GM19240 (cell line): ENCODE results near the gene NNMT.

ENCODE experiments used
- DNase-seq: peaks from one replicate; pipeline ENCODE4 v3.0.0; 2011; ENCODE audit warnings: low spot score; ENCODE audit not compliant: insufficient read length

The NNMT gene

DNA sequence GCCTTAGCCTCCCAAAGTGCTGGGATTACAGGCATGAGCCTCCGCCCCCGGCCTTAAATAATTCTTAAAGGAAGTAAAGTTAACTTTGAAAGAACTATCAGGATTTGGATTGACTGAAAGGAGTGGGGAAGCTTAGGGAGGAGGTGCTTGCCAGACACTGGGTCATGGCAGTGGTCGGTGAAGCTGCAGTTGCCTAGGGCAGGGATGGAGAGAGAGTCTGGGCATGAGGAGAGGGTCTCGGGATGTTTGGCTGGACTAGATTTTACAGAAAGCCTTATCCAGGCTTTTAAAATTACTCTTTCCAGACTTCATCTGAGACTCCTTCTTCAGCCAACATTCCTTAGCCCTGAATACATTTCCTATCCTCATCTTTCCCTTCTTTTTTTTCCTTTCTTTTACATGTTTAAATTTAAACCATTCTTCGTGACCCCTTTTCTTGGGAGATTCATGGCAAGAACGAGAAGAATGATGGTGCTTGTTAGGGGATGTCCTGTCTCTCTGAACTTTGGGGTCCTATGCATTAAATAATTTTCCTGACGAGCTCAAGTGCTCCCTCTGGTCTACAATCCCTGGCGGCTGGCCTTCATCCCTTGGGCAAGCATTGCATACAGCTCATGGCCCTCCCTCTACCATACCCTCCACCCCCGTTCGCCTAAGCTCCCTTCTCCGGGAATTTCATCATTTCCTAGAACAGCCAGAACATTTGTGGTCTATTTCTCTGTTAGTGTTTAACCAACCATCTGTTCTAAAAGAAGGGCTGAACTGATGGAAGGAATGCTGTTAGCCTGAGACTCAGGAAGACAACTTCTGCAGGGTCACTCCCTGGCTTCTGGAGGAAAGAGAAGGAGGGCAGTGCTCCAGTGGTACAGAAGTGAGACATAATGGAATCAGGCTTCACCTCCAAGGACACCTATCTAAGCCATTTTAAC lies at the start of gene NNMT:
Gene NNMT, plus strand, starts transcription at position 724 of the 929 bp plus-strand sequence. Its CDS starts 158 bp downstream, at position 882.
- no peak for DNase-seq

DNA sequence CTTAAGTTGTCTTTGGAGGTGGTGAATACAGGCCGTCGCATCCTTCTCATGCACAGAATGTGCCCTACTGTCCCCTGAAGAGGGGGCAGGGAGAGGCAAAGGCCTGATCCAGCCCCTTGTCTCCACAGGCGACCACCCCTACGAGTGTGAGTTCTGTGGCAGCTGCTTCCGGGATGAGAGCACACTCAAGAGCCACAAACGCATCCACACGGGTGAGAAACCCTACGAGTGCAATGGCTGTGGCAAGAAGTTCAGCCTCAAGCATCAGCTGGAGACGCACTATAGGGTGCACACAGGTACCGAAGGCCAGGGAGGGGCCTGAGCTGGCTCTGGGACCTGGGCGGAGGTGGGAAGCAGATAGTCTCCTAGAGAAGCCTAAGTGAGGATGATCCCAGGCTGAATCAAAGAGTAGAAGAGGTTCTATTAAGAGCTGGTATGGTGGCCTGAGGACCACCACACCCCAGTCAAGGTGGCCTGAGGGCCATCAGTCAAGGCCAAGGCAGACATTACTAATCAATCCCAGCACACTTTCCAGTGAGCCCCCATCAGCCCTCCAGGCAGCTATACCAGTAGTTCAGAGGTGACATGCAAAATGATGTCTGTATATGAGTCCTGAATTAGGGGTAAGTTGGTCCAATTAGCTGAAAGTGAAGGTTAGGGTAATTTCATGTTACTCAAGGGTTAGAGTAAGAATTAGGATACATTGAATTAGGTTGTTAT lies 49.0 kb upstream of the NNMT start:
- DNase-seq, result no peak

DNA sequence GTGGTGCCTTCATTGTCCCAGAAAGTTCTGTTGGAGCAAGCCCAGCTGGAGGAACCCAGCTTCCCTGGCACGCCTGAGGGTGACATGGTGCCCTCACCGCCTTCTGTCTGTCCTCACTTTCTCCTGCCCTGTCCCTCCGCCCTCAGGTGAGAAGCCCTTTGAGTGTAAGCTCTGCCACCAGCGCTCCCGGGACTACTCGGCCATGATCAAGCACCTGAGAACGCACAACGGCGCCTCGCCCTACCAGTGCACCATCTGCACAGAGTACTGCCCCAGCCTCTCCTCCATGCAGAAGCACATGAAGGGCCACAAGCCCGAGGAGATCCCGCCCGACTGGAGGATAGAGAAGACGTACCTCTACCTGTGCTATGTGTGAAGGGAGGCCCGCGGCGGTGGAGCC lies 46.0 kb upstream of the NNMT start:
- DNase-seq, result no peak

DNA sequence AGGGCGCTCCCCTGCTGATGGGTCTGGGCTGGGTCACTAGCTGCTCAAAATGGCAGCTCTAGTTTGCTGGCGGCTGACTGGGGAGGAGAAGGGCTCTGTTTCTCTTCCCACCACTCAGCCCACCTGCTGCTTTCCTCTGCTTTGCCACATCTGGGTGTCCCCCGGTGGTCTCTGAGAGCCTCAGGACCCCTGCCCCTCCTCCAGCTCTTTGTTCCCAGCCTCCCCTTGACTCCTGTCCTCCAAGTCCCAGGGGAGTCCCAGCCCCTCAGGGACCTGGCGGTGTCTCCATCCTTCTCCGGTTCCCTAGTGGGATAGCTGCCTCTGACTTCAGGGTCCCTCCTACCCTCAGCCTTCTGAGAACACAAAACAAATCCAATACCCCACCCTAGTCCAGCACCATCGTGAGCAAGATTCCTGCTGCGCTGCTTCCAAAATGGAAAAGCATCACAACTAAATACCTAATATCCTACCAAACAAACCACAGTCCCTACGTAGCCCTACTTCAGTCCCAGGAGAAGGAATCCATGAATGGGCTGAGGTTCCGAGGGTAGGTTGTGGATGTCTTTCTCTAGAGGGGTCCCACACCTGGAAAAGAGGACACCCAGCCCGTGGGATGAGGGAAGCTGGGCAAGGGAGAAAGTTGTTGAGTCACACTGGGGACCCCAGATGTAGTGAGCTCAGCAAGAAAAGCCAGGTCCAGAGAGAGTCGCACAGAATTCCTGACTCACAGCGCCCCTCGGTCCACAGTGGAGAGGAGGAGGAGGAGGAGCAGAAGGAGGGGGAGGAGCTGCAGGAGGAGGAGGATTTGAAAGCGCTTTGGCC lies 45.0 kb upstream of the NNMT start:
- no peak for DNase-seq

DNA sequence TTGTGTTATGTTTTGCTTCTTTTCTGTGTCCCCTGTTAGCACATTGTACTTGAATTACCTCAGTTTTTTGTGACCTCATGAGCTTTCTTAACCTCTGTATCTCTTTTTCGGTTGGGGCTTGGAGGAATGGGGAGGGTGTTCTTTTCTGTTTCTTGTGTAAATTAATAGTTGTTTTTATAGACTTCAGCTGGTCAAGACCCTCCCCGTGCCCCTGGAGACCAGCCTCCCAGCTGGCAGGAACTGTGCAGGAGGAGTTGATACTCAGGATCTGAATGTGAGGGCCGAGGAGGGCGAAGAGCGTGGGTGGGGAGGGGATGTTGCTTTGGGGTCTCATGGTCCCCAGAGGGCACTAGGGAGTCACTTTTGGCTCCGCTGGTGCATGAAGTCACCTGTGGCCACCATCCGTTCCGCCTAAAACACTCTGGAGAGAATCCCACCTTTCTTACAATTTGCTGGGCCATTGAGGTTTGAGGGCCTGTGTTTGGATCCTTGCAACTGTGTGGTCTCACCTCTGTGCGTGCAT lies 44.3 kb upstream of the NNMT start:
- DNase-seq, result no peak

DNA sequence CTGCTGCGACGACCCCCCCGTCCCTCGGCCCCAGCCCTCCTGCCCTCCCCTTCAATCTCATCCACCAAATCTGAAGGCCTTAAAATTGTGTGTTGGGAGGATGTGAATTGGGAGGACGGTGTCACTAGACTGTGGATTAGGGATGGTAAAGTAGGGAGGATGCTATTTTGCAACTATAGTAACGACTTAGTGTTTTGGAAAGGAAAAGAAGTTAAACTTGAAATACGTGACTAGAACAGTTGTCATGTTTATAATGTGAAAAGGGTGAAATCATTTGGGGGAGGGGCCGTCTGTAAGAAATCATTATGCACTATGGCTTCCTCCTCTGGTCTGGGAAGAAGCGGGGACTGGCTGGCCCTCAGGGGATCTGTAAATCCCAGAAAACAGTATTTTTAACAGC lies 43.4 kb upstream of the NNMT start:
- DNase-seq, result no peak

DNA sequence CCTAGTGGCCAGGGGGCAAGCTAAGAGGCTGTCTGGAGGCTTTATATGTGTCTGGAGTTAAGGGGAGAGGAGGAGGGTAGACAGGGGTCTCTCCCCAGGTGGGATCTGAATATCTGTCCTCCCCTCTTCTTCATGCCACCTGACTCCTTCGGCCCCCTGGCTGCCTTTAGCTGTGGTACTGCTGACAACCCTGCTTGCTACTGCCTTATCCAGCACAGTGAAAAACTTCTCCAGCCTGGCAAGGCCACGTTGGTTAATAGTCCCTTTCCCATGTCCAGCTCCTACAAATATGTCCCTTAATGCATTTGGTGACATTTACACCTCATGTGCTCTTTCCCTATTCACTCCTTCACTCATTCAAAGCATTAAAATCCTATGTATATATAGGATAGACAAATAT lies 42.4 kb upstream of the NNMT start:
- DNase-seq, result no peak

DNA sequence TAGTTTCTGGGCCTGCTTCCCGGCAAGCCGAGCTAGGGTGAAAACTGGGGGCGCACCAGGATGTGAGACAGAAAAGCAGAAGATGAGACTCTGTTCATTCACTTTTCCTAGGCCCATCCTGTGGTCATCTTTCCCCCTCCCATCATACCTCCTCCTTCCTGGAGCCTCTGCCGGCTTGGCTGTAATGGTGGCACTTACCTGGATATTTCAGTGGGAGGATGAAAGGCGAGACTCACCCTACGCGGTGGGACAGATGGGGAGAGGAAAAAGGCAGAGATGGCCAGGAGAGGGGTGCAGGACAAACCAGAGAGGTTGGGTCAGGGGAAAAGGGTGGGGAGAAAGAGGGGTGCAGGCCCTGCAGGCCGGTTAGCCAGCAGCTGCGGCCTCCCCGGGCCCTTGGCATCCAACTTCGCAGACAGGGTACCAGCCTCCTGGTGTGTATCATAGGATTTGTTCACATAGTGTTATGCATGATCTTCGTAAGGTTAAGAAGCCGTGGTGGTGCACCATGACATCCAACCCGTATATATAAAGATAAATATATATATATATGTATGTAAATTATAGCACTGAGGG lies 41.5 kb upstream of the NNMT start:
- no peak for DNase-seq

DNA sequence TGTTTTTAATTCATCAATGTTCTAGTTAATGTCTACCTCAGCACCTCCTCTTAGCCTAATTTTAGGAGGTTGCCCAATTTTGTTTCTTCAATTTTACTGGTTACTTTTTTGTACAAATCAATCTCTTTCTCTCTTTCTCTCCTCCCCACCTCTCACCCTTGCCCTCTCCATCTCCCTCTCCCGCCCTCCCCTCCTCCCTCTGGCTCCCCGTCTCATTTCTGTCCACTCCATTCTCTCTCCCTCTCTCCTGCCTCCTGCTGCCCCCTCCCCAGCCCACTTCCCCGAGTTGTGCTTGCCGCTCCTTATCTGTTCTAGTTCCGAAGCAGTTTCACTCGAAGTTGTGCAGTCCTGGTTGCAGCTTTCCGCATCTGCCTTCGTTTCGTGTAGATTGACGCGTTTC lies 40.9 kb upstream of the NNMT start:
- no peak for DNase-seq

DNA sequence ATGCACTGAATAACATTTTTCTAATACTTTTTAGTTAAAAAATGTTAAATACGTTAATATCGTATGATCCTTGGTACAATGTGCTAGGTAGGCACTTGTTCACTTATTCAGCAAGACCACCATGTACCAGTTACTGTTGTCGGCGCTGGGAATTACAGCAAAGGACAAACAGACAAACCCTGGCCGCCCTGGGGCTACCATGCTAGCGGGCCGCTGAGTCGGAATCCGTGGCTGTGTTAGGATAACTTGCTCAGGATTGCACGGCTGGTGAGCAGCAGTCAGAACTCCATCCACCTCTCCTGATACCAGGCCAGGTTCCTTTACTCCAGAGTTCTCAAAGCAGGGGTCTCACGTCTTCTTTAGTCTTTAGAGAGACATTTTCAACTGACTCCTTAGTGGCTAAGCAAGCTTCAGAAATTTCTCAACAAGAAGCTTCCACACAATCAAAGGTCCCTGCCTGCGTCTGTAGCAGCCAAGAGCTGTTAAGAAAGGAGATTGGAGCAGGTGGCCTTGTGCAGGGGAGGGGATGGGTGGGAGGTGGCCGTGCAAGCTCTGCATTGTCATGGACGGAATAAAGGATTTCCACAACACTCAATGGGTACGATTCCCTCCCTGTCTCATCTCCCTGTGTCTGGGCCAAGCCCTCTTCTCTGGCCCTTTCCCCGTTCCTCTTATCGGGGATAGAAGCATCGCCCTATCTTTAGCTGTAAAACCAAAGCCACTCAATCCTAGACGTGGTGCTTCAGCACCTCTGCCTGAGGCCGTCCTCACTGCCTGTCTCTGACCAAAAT lies 39.8 kb upstream of the NNMT start:
- DNase-seq, result no peak

DNA sequence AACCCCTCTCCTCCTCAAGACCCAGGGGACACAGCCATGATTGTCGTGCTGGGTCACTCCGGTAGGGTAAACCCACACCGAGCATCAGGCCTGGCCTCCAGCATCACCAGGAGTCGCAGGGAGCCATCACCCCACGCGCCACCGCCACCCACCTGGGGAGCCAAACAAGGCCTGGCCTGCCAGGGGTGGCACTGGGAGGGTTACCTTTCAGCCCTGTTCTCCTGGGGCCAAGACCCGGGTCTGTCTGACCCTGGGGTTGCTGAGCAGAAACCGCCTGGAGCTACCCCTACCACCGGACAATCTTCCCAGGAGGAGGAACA lies 39.3 kb upstream of the NNMT start:
- DNase-seq, result no peak

DNA sequence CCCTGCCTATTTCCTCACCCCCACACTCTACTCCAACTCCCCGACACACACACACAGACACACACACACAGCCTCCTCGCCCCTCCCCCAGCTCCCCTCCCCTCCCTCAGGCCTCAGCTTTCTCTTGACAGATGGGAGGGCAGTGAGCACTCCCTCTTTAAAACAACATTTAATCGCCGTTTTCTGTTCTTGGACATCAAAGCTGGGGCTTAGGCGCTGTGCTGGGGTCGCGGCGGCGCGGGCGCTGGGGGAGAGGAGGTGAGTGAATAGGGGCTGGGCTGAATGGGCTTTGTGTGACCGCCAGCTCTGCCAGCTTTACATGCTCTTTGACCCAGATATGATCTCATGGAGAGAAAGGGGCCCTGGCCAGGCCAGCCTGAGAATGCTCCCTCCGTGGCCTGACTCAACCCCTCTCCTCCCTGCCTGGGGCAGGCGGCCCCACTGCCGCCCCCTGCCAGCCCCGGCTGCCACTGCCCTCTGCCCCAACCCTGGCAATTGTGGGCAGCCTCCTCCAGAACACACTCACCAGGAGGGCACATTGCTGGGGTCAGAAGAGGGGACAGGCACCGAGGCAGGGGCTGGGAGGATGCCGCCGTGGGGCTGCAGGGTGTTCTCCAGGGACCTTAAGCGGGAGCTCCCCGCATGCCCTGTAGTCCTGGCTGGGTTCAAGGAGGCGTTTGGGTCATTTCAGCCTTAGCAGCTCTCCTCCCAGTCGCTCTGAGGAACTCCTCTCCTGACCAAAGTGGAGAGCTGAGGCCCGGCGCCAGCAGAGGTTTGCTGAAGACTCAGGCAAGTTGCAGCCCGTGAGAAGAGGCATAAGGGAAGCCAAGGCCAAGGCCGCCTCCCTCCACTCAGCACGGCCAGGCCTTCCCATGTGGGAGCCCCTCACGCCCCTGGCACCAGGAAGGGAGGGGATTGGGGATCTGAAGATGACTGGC lies 38.3 kb upstream of the NNMT start:
- no peak for DNase-seq

DNA sequence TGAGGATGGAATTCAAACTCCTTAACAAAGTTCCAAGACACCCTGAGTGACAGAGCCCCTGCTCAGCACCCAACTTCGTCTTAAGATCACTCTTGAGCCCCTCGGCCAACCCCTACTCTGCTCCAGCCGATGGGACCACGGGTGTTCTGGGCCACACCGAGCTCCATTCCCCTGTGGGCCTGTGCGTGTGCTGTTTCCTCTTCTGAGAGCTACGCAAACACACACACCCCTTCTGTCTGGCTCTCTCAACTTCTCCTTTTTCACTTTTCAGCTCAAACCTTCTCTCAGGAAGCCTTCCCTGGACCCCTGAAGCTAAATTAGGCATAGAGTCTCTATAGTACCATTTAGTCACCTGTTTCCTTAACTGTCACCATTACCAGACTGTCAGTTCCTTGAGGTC lies 37.5 kb upstream of the NNMT start:
- DNase-seq, result no peak

DNA sequence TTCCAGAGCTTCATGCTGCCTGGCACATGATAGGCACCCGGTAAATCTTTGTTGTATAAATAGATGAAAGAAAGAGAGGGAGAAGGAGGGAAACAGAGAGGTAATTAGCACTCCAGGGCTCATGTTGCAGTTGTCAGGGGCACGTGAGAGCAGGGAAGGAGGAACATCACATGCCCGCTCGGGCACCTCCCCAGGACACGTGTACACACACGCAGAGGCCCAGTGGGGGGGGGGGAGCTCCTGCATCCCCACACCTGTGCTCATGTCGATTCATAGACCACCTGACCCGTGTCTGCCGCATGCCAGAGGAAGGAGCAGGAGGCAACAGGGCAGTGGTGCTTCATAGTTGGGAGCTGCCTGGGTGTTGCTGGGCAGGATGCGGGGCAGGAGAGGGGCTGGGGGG lies 37.1 kb upstream of the NNMT start:
- DNase-seq, result no peak

DNA sequence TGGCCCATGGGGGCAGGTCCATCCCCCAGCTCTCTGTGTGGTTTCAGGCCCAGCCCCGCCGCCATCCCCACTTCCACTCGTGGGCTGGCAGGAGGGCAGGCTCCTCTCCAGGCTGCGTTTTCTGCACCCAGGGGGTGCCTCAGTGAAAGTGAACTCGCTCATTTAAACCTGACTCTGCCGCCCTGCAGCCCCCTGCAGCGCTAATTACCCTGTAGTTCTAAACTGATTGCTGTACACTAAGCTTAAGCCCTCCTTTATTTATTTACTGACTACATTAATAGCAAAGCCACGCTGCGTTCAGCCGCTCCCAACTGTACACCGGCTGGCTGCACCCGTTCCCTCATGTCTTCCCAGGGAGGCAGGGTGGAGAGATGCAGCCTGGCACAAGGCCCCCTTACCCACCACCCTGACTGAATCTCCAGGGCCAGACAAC lies 36.6 kb upstream of the NNMT start:
- DNase-seq, result no peak

DNA sequence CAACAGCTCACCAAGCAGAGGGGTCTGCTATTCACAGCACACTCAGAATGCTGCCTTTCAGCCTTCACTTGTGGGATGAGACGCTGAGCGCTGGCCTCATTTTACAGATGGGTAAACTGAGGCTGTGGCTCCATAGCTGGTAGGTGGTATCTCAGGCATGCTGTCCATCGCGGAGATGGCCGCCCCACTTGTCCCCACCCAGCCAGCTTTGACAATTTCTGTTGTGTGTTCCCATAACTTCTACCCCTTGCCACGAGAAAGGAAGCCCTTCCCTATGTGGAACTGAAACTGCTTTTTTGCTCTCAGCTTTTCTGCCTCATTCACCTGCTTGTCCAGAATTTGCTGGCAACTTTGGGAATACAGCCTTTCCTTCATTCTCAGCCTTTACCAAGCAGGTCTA lies 36.1 kb upstream of the NNMT start:
- no peak for DNase-seq

DNA sequence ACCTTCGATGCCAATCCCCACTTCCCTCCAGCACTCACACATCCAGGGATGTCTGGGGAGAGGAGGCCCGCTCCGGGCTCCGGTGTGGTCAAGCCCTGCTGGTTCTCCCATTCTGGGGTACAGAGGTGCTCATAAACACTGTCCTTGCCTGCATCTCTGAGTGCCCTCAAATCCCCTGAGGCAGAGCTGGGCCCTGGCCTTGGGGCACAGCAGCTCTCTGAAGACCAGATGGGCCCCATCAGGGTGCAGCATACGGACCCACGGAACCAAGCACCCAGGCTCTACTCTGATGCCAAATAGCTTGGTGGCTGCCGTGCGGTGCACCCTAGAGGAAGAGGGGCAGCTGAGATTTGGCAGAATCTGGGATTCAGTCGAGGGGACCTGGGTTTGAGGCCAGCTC lies 35.7 kb upstream of the NNMT start:
- no peak for DNase-seq

DNA sequence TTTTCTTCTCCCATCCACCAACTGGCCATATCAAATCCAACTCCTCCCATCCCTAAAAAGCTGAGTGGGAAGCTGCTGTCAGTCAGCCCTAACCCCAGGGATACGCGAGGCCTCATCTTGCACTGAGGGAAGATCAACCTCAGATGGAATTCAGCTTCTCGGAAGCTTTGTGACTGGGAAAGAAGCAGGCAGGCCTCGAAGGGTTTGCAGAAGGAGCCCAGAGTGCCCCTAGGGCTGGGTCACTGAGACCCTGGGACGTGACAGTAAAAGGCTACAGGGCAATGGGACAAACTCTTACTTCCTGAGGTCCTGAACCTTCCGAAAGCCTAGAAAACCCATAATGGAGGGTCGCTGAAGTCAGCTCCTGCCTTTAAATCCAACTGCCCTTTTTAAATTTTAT lies 34.4 kb upstream of the NNMT start:
- DNase-seq, result no peak

DNA sequence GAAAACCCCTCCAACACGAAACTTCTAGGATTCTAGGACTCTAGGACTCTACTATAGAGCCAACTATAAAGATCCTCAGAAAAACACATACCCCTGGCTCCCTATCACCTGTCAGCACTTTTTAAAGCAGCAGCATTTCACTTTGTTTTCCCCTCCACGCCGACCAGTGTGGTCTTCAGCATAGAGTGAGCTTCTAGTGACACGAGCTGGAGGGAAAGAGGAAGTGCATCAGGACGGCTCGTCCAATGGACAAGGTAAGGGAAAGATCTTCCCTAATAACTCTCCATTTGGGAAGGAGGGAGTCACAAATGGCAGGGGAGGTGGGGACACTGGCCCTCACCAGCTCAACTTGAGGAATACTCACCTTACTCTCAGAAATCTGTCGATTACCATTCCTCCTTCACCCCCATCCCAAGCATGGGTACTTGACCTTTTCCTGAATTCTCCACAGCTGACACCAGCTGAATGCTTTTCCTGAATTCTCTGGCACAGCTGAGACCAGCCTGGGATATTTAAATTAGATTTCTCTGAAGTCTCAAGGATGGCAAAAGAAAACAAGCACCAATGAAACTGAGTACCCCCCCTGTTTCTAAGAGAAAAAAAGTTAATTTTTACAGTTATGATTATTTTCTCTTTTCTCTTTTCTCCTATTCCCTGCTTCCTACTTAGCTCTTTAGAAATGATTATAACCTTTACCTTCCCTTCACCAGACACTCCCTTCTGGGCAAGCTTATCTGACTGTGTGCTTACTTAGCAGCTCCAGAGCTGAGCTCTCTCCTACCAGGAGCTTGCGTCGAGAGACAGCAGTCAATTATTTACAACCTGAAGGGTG lies 33.3 kb upstream of the NNMT start:
- no peak for DNase-seq
